HepG2 (cell line): ENCODE results near the gene FOSL2. TPM values are rescaled to one million over a fixed set of nuclear protein-coding genes. Genes with fewer than 3 reads are reported as not detected.

Experiments
- AKAP8 ChIP-seq: sonication (generic); formaldehyde crosslinking; IDR thresholded peaks from 2 replicates; pipeline ENCODE4 v1.5.1; 2020; ENCODE audit warnings: mild to moderate bottlenecking, missing genetic modification reagents
- GTF2F1 ChIP-seq: fragments of 150-350 bp; IDR thresholded peaks from 2 replicates; pipeline ENCODE4 v1.6.1; 2014; ENCODE audit warnings: low read length
- HNRNPK ChIP-seq: fragments of 200-400 bp; formaldehyde crosslinking; IDR thresholded peaks from 2 replicates; pipeline ENCODE4 v1.6.1; 2018; ENCODE audit warnings: low read length, low read depth, moderate library complexity, mild to moderate bottlenecking; ENCODE audit not compliant: poor library complexity, severe bottlenecking
- KMT2B ChIP-seq: IDR thresholded peaks from 2 replicates; pipeline ENCODE4 v1.6.1; 2016; ENCODE audit warnings: missing genetic modification reagents, missing compliant biosample characterization
- MIER2 ChIP-seq: IDR thresholded peaks from 2 replicates; pipeline ENCODE4 v1.6.1; 2016; ENCODE audit warnings: missing biosample characterization, missing genetic modification reagents
- PHB2 ChIP-seq: fragments of 450-650 bp; IDR thresholded peaks from 2 replicates; pipeline ENCODE4 v1.6.1; 2018; ENCODE audit not compliant: partially characterized antibody
- POLR2AphosphoS5 ChIP-seq: IDR thresholded peaks from 2 replicates; pipeline ENCODE4 v1.6.1; 2012; ENCODE audit warnings: low read depth, low read length
- PRPF4 ChIP-seq: fragments of 200-400 bp; formaldehyde crosslinking; IDR thresholded peaks from 2 replicates; pipeline ENCODE4 v1.6.1; 2016; ENCODE audit warnings: low read length, low read depth; ENCODE audit not compliant: poor library complexity, severe bottlenecking
- RBM39 ChIP-seq: fragments of 200-400 bp; formaldehyde crosslinking; IDR thresholded peaks from one replicate; pipeline ENCODE4 v1.6.1; 2018; ENCODE audit warnings: antibody characterized with exemption, mild to moderate bottlenecking, low read depth, low read length; ENCODE audit not compliant: poor library complexity, severe bottlenecking
- SKI ChIP-seq: fragments of 450-650 bp; IDR thresholded peaks from one replicate; pipeline ENCODE4 v1.6.1; 2018; ENCODE audit warnings: mild to moderate bottlenecking; ENCODE audit not compliant: partially characterized antibody
- TAF15 ChIP-seq: fragments of 200-400 bp; formaldehyde crosslinking; IDR thresholded peaks from one replicate; pipeline ENCODE4 v1.6.1; 2018; ENCODE audit warnings: mild to moderate bottlenecking, low read depth, low read length; ENCODE audit not compliant: poor library complexity, severe bottlenecking
- TGIF2 ChIP-seq: IDR thresholded peaks from 2 replicates; pipeline ENCODE4 v1.6.1; 2016; ENCODE audit warnings: control low read depth, missing compliant biosample characterization
- THYN1 ChIP-seq: sonication (generic); formaldehyde crosslinking; IDR thresholded peaks from 2 replicates; pipeline ENCODE4 v1.8.1; 2023; ENCODE audit warnings: low read depth, mild to moderate bottlenecking, moderate library complexity, missing genetic modification reagents, borderline replicate concordance
- ZFP41 ChIP-seq: sonication (generic); formaldehyde crosslinking; IDR thresholded peaks from 2 replicates; pipeline ENCODE4 v1.4.0; 2020; ENCODE audit warnings: mild to moderate bottlenecking, missing genetic modification reagents, borderline replicate concordance
- ZFP90 ChIP-seq: sonication (generic); formaldehyde crosslinking; IDR thresholded peaks from 2 replicates; pipeline ENCODE4 v1.8.0; 2022; ENCODE audit warnings: missing genetic modification reagents, mild to moderate bottlenecking, inconsistent platforms, borderline replicate concordance
- ZNF382 ChIP-seq: sonication (generic); formaldehyde crosslinking; IDR thresholded peaks from 2 replicates; pipeline ENCODE4 v1.5.0; 2020; ENCODE audit warnings: missing genetic modification reagents, mild to moderate bottlenecking, borderline replicate concordance
- ZNF383 ChIP-seq: sonication (generic); formaldehyde crosslinking; IDR thresholded peaks from 2 replicates; pipeline ENCODE4 v1.4.0; 2020; ENCODE audit warnings: missing genetic modification reagents, mild to moderate bottlenecking, borderline replicate concordance
- ZNF724P ChIP-seq: sonication (generic); formaldehyde crosslinking; IDR thresholded peaks from 2 replicates; pipeline ENCODE4 v1.8.0; 2022; ENCODE audit warnings: missing genetic modification reagents, borderline replicate concordance
- ZNF83 ChIP-seq: sonication (generic); formaldehyde crosslinking; IDR thresholded peaks from 2 replicates; pipeline ENCODE4 v1.4.0; 2020; ENCODE audit warnings: missing genetic modification reagents, mild to moderate bottlenecking, borderline replicate concordance
- polyA plus RNA-seq, 8 experiments: library from polyadenylated mRNA; depleted of rRNA in 3 of 8; stranded (reverse) in 7 of 8; unstranded in 1 of 8; fragments of >200 nt; fragmentation: Illumina TruSeq in 4 of 8; extraction: Trizol in 4 of 8; gene quantifications; 2 replicates each; pipeline versions ENCODE4 v1.2.1 to v1.2.3, GENCODE V29; 2011 to 2016; ENCODE audit warnings: low read depth in 4 of 8, missing spikeins in 1 of 8, mixed read lengths in 1 of 8; ENCODE audit not compliant: insufficient read depth in 1 of 8
- total RNA-seq, 5 experiments: library from RNA; depleted of rRNA; stranded (reverse); fragments of >200 nt; fragmentation: Illumina TruSeq; extraction: Trizol; gene quantifications; 2 replicates each; pipeline ENCODE4 v1.2.3, GENCODE V29; 2016; ENCODE audit warnings: low read depth in 1 of 5
- TF ChIP-seq, protein P1 (sequence below): sonication (generic); formaldehyde crosslinking; IDR thresholded peaks from 2 replicates; pipeline ENCODE4 v1.4.0; 2020; ENCODE audit warnings: missing genetic modification reagents
- TF ChIP-seq, protein P2 (sequence below): sonication (generic); formaldehyde crosslinking; IDR thresholded peaks from 2 replicates; pipeline ENCODE4 v1.4.0; 2020; ENCODE audit warnings: mild to moderate bottlenecking, missing genetic modification reagents, borderline replicate concordance
- TF ChIP-seq, protein P3 (sequence below): sonication (generic); formaldehyde crosslinking; IDR thresholded peaks from 2 replicates; pipeline ENCODE4 v1.8.1; 2022; ENCODE audit warnings: mild to moderate bottlenecking, missing genetic modification reagents

Gene FOSL2
- total and polyA plus RNA-seq, 2 of the 13 experiments (the other 11 are each of a cell fraction or from before 2014, with no cell fraction given) = 3.4 to 18.1 TPM

DNA sequence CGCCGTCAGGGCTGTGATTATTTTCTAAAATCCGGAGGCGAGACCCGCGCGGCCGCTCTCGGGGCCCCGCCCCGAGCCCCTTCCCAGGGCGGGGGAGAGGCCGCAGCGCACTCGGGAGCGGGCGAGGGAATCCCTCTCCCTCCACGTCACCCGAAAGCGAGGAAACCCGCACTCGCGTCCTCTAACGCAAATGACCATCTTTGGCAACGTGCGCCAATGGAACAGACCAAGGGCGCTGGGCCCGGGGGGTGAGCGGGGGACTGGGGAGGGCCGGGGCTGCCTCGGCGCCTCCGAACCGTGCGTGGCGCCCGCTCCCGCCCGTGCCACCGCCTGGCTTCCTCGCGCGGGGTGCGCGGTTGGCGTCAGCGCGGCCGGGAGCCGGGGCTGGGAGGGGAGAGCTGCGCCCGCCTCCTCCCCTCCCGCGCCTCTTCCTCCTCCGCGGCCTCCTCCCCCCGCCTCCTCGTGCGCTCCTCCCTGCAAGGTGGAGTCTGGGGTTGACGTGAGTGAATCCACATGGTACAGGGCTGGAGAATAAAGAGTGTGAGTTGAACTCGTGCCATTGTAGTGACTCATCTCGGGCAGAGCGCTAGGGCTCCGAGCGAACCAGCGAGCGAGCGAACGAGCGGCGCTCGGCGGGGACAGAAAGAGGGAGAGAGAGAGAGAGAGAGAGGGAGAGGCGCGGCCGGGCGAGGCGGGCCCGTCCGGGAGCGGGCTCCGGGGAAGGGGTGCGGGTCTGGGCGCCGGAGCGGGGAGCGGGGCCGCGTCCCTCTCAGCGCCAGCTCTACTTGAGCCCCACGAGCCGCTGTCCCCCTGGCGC lies at the start of gene FOSL2 (continued):
- TF ChIP-seq GTF2F1 = peak; percentile 79; the same call in 1 of the 2 replicates
- peak; percentile 80 for TF ChIP-seq KMT2B (CRISPR knock-in tag)
- TF ChIP-seq THYN1 = no peak
- TF ChIP-seq, protein P1, sequence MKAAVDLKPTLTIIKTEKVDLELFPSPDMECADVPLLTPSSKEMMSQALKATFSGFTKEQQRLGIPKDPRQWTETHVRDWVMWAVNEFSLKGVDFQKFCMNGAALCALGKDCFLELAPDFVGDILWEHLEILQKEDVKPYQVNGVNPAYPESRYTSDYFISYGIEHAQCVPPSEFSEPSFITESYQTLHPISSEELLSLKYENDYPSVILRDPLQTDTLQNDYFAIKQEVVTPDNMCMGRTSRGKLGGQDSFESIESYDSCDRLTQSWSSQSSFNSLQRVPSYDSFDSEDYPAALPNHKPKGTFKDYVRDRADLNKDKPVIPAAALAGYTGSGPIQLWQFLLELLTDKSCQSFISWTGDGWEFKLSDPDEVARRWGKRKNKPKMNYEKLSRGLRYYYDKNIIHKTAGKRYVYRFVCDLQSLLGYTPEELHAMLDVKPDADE = 0 out of 2 replicates have a peak, but pooled peaks have one; percentile 77
- TF ChIP-seq ZNF83 (CRISPR knock-in tag) = no peak
- no peak for TF ChIP-seq ZNF382 (CRISPR knock-in tag)
- peak; percentile 74 for TF ChIP-seq AKAP8 (CRISPR knock-in tag)
- peak; percentile 75 for TF ChIP-seq SKI
- TF ChIP-seq ZNF724P (CRISPR knock-in tag) = 0 out of 2 replicates have a peak, but pooled peaks have one; percentile 52
- no peak for TF ChIP-seq ZNF383 (CRISPR knock-in tag)
- TF ChIP-seq POLR2AphosphoS5 = peak; percentile 98
- peak; percentile 49; the same call in 1 of the 2 replicates for TF ChIP-seq ZFP90 (CRISPR knock-in tag)
- peak; percentile 77 for TF ChIP-seq HNRNPK
- no peak for TF ChIP-seq TAF15
- peak; percentile 71 for TF ChIP-seq MIER2 (CRISPR knock-in tag)
- TF ChIP-seq, protein P2, sequence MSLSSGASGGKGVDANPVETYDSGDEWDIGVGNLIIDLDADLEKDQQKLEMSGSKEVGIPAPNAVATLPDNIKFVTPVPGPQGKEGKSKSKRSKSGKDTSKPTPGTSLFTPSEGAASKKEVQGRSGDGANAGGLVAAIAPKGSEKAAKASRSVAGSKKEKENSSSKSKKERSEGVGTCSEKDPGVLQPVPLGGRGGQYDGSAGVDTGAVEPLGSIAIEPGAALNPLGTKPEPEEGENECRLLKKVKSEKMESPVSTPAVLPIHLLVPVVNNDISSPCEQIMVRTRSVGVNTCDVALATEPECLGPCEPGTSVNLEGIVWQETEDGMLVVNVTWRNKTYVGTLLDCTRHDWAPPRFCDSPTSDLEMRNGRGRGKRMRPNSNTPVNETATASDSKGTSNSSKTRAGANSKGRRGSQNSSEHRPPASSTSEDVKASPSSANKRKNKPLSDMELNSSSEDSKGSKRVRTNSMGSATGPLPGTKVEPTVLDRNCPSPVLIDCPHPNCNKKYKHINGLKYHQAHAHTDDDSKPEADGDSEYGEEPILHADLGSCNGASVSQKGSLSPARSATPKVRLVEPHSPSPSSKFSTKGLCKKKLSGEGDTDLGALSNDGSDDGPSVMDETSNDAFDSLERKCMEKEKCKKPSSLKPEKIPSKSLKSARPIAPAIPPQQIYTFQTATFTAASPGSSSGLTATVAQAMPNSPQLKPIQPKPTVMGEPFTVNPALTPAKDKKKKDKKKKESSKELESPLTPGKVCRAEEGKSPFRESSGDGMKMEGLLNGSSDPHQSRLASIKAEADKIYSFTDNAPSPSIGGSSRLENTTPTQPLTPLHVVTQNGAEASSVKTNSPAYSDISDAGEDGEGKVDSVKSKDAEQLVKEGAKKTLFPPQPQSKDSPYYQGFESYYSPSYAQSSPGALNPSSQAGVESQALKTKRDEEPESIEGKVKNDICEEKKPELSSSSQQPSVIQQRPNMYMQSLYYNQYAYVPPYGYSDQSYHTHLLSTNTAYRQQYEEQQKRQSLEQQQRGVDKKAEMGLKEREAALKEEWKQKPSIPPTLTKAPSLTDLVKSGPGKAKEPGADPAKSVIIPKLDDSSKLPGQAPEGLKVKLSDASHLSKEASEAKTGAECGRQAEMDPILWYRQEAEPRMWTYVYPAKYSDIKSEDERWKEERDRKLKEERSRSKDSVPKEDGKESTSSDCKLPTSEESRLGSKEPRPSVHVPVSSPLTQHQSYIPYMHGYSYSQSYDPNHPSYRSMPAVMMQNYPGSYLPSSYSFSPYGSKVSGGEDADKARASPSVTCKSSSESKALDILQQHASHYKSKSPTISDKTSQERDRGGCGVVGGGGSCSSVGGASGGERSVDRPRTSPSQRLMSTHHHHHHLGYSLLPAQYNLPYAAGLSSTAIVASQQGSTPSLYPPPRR (CRISPR knock-in tag) = peak; percentile 78; the same call in 1 of the 2 replicates
- peak; percentile 99 for TF ChIP-seq TGIF2 (CRISPR knock-in tag)
- TF ChIP-seq PHB2 = no peak
- TF ChIP-seq, protein P3, sequence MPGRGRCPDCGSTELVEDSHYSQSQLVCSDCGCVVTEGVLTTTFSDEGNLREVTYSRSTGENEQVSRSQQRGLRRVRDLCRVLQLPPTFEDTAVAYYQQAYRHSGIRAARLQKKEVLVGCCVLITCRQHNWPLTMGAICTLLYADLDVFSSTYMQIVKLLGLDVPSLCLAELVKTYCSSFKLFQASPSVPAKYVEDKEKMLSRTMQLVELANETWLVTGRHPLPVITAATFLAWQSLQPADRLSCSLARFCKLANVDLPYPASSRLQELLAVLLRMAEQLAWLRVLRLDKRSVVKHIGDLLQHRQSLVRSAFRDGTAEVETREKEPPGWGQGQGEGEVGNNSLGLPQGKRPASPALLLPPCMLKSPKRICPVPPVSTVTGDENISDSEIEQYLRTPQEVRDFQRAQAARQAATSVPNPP = 0 out of 2 replicates have a peak, but pooled peaks have one; percentile 70
- TF ChIP-seq ZFP41 (CRISPR knock-in tag) = no peak
- TF ChIP-seq PRPF4 = no peak
- peak; percentile 41 for TF ChIP-seq RBM39
